ENCODE results near the gene EEF1G. TPM values are rescaled to one million over a fixed set of nuclear protein-coding genes. Genes with fewer than 3 reads are reported as not detected.

Gene EEF1G
- total RNA-seq, 5 donors from 2014 or later (not counting 1 experiment from before 2014, with no cell fraction given), result 1,908 to 2,187 (median 2,119) TPM

DNA sequence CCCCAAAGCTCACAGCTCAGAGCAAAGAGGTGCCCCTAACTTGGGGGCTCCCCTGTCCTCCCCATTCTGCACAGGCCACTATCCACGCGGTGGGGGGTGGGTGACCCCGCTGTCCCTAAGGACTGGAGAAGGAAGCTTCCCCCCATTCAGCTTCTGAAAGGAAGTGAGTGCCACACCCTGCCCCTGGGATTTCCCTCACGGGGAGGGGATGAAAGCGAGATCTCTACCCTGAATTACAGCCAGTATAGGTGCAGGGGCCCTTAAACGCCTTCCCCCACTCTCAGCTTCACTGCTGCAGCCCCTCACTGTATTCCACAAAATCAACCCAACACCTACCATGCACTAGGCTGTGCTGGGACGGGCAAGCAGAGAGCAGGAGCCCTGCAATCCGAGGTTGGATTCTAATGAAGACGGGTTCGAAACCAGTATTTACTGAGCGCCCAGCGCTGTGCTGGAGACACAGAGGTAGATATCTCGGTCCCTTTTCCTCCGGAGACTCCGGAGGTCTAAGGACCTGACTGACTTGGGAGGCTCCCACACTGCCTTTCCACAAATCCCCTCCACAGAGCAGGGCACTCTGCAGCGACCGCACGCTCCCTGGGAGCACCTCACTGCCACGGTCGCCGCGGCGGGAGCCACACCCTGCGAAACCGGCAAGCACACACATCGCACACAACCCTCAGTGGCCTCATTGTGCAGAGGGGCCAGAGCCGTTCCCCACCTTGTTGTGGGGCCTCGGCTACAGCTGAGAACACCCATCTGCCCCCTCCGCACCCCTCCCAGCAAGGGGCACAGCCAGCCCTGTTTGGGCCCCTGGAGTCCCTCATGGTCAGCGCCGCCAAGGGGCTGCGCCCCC is 28.9 kb downstream of the EEF1G start:
- Mint-ChIP-seq H3K36me3 (peaks cover 2% of the 10 kb centered on the region), H3K27me3 (no peaks in the 10 kb centered on the region), H3K4me3 (peak overlapping the region; percentile 91 to 96 (median 92)), H3K4me1 (peaks cover 60 to 72% (median 67%) of the 10 kb centered on the region in 3 donors), H3K27ac (peak overlapping the region; percentile 84 to 85), H3K9me3 (no peaks in the 10 kb centered on the region)
- Histone ChIP-seq H3K9me3 (no peaks in the 10 kb centered on the region), H3K4me1 (ENCODE audit: control insufficient read depth in 1 of 2, extremely low read depth in 1 of 2, insufficient read depth in 2 of 2, low read length in 2 of 2) (peaks cover 14 to 76% of the 10 kb centered on the region in 2 experiments), H3K4me3 (ENCODE audit: control insufficient read depth in 1 of 2, extremely low read depth in 1 of 2, low read length in 1 of 2) (peak overlapping the region; percentile 84 to 95), H3K36me3 (ENCODE audit: control insufficient read depth in 2 of 2, extremely low read depth in 1 of 2, insufficient read depth in 1 of 2, low read length in 1 of 2) (no peaks in the 10 kb centered on the region), H3K27me3 (replicated peaks in 1 of 2; ENCODE audit: control insufficient read depth in 2 of 2, extremely low read depth in 1 of 2, insufficient read depth in 2 of 2, low read length in 1 of 2) (no peaks in the 10 kb centered on the region), H3K27ac (ENCODE audit: low read length) (peak overlapping the region; percentile 95)
- ATAC-seq (replicated peaks in 1 of 4) (peak in 3 of 4 experiments; percentile 21 to 28 (median 27)), DNase-seq (peak in 6 of 35 experiments; percentile 16 to 66 (median 28))
- 3% methylated on average over 25 of the region's 32 CpGs for WGBS (ENCODE audit: insufficient coverage)
- POLR2A ChIA-PET, result interaction anchor here (0.5 to 5.2 kb wide), 8 partner anchors 8 to 1731 kb away, joined by 3 to 98 read pairs (median 10); partner anchors contain the start of gene TUT1 (in 1 of the 2)
- CTCF ChIA-PET, result interaction anchor here (0.6 to 4.1 kb wide), 8 partner anchors 8 to 273 kb away, joined by 3 to 63 read pairs (median 5); no protein-coding TSS in a partner anchor

DNA sequence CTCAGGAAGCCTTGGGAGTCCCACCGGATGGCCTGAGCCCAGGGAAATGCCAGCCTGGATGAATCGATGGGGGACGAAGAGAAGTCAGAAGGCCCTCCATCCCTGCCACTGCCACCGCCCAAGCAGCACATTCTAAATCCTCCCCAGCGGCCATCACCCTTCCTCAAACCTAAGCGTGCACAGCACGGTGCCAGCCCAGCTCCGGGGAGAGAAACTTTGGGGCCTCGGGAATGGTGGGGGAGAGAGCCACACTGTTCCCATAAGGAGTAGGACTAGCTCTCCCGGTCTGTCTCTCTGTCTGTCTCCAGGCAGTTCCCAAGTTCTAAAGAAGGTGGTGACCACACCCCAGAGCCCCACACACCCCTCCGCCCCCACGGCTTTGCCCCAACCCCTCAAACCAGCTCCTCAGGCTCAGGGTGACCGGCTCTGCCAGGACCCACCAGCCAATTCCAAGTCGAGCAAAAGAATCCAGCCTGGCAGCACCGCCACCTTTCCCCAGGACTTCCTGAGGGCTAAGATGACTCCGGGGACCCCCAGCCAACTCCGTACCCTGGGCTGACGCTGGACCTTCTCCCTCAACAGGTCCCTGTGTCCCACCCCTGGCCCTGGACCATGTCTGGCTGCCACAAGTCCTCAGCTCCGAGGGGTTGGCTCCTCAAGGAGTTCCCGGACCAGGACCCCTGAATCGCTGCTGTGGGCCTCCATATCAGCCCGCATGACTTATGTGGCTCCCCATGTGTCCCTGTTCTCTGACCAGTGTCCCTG is 29.8 kb downstream of the EEF1G start:
- H3K27ac Mint-ChIP-seq, result peak overlapping the region; percentile 84 to 85

DNA sequence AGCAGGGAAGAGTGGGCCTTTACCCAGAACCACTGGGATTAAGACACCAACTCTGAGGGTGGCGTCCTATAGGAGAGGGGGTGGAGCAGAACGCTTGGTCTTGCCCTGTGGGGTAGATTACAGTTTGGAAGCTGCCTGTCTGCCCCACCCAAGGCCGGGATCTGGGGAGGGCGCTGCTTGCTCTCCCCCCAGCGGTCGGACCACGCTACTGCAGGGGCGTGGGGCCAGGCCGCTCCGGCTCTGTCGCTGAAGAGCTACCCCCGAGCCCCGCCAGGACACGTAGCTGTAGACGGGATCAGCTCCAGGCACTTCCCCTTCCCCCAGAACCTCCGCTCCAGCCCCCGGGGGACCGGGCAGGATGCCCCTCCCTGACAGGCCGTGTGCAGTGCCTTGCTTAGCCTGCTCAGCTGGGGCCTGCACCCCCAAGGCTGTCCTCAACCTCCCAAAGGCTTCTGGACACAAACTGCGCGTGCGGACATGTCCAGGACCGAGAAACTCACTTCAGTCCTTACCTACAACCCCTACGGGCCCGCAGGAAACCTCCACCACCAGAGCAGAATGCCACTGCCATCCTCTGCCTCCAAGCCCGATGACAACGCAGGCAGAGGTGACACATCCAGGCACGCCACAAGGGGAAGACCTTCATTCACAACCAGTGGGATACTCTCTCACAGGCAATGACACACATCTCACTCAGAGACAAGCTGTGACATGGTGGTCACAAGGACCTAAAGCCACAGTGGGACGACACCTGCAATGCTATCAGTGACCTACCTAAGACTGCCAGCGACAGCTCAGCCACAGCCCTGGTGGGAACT is 30.7 kb downstream of the EEF1G start:
- DNase-seq, result peak; percentile 39 to 81 (median 62)
- Mint-ChIP-seq H3K4me3 (peak overlapping the region; percentile 91 to 96 (median 92)), H3K27ac (peak overlapping the region; percentile 84 to 85), H3K9me3 (no peaks in the 10 kb centered on the region), H3K36me3 (peaks cover 9% of the 10 kb centered on the region), H3K27me3 (no peaks in the 10 kb centered on the region), H3K4me1 (peaks cover 65 to 77% (median 75%) of the 10 kb centered on the region in 3 donors)
- ChIA-PET POLR2A (interaction anchor here (0.6 to 5.2 kb wide), 9 partner anchors 8 to 750 kb away, joined by 3 to 98 read pairs (median 6); partner anchors contain the start of genes EEF1G (in 1 of the 2), FEN1 (in 1 of the 2) and TUT1 (in 1 of the 2)), CTCF (interaction anchor here (0.6 to 4.1 kb wide), 15 partner anchors 10 to 148 kb away, joined by 3 to 63 read pairs (median 7); partner anchors contain the start of genes EEF1G (in 1 of the 2) and TUT1 (in 1 of the 2))
- peak overlapping the region; percentile 95 for H3K27ac ChIP-seq (ENCODE audit: low read length)
- no peaks in the 10 kb centered on the region for H3K27me3 ChIP-seq (replicated peaks in 1 of 2; ENCODE audit: control insufficient read depth in 2 of 2, extremely low read depth in 1 of 2, insufficient read depth in 2 of 2, low read length in 1 of 2)
- 12% methylated on average over 26 of the region's 30 CpGs for WGBS (ENCODE audit: insufficient coverage)
- H3K4me1 ChIP-seq (ENCODE audit: control insufficient read depth in 1 of 2, extremely low read depth in 1 of 2, insufficient read depth in 2 of 2, low read length in 2 of 2), result peaks cover 14 to 92% of the 10 kb centered on the region in 2 experiments
- H3K9me3 ChIP-seq, result no peaks in the 10 kb centered on the region
- ATAC-seq (replicated peaks in 1 of 4), result peak; percentile 36 to 59 (median 42)
- peaks cover 0 to 3% of the 10 kb centered on the region in 2 donors for H3K36me3 ChIP-seq (ENCODE audit: control insufficient read depth in 2 of 2, extremely low read depth in 1 of 2, insufficient read depth in 1 of 2, low read length in 1 of 2)
- H3K4me3 ChIP-seq (ENCODE audit: control insufficient read depth in 1 of 2, extremely low read depth in 1 of 2, low read length in 1 of 2), result peak overlapping the region in 1 of 2 donors; percentile 95

More for the DNA sequence above, 29.8 kb downstream of the EEF1G start:
- ChIA-PET CTCF (interaction anchor here (0.5 to 4.1 kb wide), 13 partner anchors 9 to 274 kb away, joined by 3 to 63 read pairs (median 6); partner anchors contain the start of genes EEF1G (in 1 of the 2) and TUT1 (in 1 of the 2)), POLR2A (interaction anchor here (0.5 to 5.2 kb wide), 11 partner anchors 7 to 131 kb away, joined by 3 to 98 read pairs (median 8); partner anchors contain the start of genes EEF1G (in 1 of the 2) and TUT1 (in 1 of the 2))
- Histone ChIP-seq H3K4me1 (ENCODE audit: control insufficient read depth in 1 of 2, extremely low read depth in 1 of 2, insufficient read depth in 2 of 2, low read length in 2 of 2) (peaks cover 14 to 85% of the 10 kb centered on the region in 2 experiments), H3K27me3 (replicated peaks in 1 of 2; ENCODE audit: control insufficient read depth in 2 of 2, extremely low read depth in 1 of 2, insufficient read depth in 2 of 2, low read length in 1 of 2) (no peaks in the 10 kb centered on the region), H3K36me3 (ENCODE audit: control insufficient read depth in 2 of 2, extremely low read depth in 1 of 2, insufficient read depth in 1 of 2, low read length in 1 of 2) (no peaks in the 10 kb centered on the region), H3K27ac (ENCODE audit: low read length) (peak overlapping the region; percentile 95), H3K4me3 (ENCODE audit: control insufficient read depth in 1 of 2, extremely low read depth in 1 of 2, low read length in 1 of 2) (peak overlapping the region in 1 of 2 donors; percentile 95), H3K9me3 (no peaks in the 10 kb centered on the region)
- Mint-ChIP-seq H3K9me3 (no peaks in the 10 kb centered on the region), H3K36me3 (peaks cover 2% of the 10 kb centered on the region), H3K4me1 (peaks cover 58 to 76% (median 71%) of the 10 kb centered on the region in 3 donors), H3K27me3 (no peaks in the 10 kb centered on the region), H3K4me3 (peak overlapping the region; percentile 91 to 96 (median 92))
- WGBS (ENCODE audit: insufficient coverage), result 74% methylated on average over 12 of the region's 22 CpGs
- DNase-seq, result peak in 1 of 35 experiments; percentile 27
- ATAC-seq (replicated peaks in 1 of 4), result no peak

DNA sequence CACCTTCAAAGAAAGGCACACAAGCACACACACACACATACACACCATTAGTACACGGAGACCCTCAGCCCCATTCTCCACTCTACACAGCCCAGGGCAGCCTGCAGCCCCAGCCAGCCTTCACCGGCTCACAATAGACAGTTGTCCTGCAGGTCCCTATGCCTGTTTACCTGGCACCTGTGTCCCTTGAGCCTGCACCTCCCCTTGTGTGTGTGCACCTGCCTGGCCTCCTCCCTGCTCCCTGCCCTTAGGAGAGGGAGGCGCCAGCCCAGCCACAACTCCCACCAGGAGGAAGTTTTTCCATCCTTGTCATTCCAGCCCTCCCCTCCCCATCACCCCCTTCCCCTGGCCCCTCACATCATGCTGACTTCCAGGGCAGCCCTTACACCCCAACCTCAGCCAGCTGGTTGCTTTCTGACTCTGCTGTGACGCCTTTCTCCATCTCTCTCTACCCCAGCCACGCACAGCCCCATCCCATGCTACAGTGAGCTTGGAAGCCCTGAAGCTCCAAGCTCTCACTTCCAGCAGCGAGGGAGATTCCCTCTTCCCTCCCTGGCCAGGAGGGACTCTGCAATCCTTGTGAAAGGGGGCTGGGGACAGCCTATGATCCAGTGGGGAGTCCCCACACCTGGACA is 31.5 kb downstream of the EEF1G start:
- H3K9me3 ChIP-seq, result no peaks in the 10 kb centered on the region
- H3K4me1 Mint-ChIP-seq, result peaks cover 59 to 74% (median 70%) of the 10 kb centered on the region in 3 donors
- peak overlapping the region; percentile 91 to 96 (median 92) for H3K4me3 Mint-ChIP-seq
- ATAC-seq (replicated peaks in 1 of 4) (no peak), DNase-seq (peak in 1 of 35 experiments; percentile 14)
- H3K4me3 ChIP-seq (ENCODE audit: control insufficient read depth in 1 of 2, extremely low read depth in 1 of 2, low read length in 1 of 2), result peak overlapping the region in 1 of 2 donors; percentile 95
- H3K9me3 Mint-ChIP-seq, result no peaks in the 10 kb centered on the region
- peaks cover 14 to 92% of the 10 kb centered on the region in 2 experiments for H3K4me1 ChIP-seq (ENCODE audit: control insufficient read depth in 1 of 2, extremely low read depth in 1 of 2, insufficient read depth in 2 of 2, low read length in 2 of 2)
- CTCF ChIA-PET, result interaction anchor here (0.5 to 4.1 kb wide), 13 partner anchors 10 to 198 kb away, joined by 4 to 63 read pairs (median 9); partner anchors contain the start of genes EEF1G (in 1 of the 2) and TUT1 (in 1 of the 2)
- no peaks in the 10 kb centered on the region for H3K27me3 ChIP-seq (replicated peaks in 1 of 2; ENCODE audit: control insufficient read depth in 2 of 2, extremely low read depth in 1 of 2, insufficient read depth in 2 of 2, low read length in 1 of 2)
- H3K27ac ChIP-seq (ENCODE audit: low read length), result peak overlapping the region; percentile 95
- peak overlapping the region; percentile 84 to 85 for H3K27ac Mint-ChIP-seq
- H3K36me3 Mint-ChIP-seq, result peaks cover 9% of the 10 kb centered on the region
- WGBS (ENCODE audit: insufficient coverage), result 66% methylated on average over 4 of the region's 6 CpGs
- H3K27me3 Mint-ChIP-seq, result no peaks in the 10 kb centered on the region
- POLR2A ChIA-PET, result interaction anchor here (0.6 to 5.2 kb wide), 8 partner anchors 11 to 749 kb away, joined by 3 to 98 read pairs (median 6); partner anchors contain the start of genes EEF1G (in 1 of the 2), FEN1 (in 1 of the 2) and TUT1 (in 1 of the 2)
- H3K36me3 ChIP-seq (ENCODE audit: control insufficient read depth in 2 of 2, extremely low read depth in 1 of 2, insufficient read depth in 1 of 2, low read length in 1 of 2), result peaks cover 0 to 4% of the 10 kb centered on the region in 2 donors
